Keratinocyte (primary cell): Measurements from ENCODE around the gene TSPAN18. TPM values are rescaled to one million over a fixed set of nuclear protein-coding genes. Genes with fewer than 3 reads are reported as not detected.

Experiments used
- DNase-seq: peaks from one replicate; pipeline ENCODE4 v3.0.0-alpha.2; 2011; ENCODE audit warnings: low read depth, missing footprints, low spot score
- FAIRE-seq: peaks from 2 replicates; lab custom pipeline; 2011; peaks lifted over from hg19 to GRCh38; lab: Jason Lieb, UNC
- H2AFZ ChIP-seq: 2 replicates; pipeline ENCODE4 v1.6.0; 2012; ENCODE audit warnings: low read length, control low read depth, inconsistent platforms; ENCODE audit not compliant: control insufficient read depth
- H3K27ac ChIP-seq: 2 replicates; pipeline ENCODE4 v1.5.1; 2011; ENCODE audit warnings: low read length; ENCODE audit not compliant: control insufficient read depth, insufficient read depth
- H3K27me3 ChIP-seq: 3 replicates; pipeline ENCODE4 v1.6.0; 2011; ENCODE audit warnings: low read length; ENCODE audit not compliant: control insufficient read depth, insufficient read depth; ENCODE audit errors: extremely low read depth
- H3K36me3 ChIP-seq, 2 experiments: 2 replicates in 1 of 2; 3 replicates in 1 of 2; pipeline ENCODE4 v1.5.1; 2011; ENCODE audit warnings: low read length in 2 of 2, mild to moderate bottlenecking in 1 of 2; ENCODE audit not compliant: control insufficient read depth in 2 of 2, insufficient read depth in 2 of 2; ENCODE audit errors: extremely low read depth in 1 of 2
- H3K4me1 ChIP-seq: 3 replicates; pipeline ENCODE4 v1.5.1; 2011; ENCODE audit warnings: low read length; ENCODE audit not compliant: control insufficient read depth, insufficient read depth; ENCODE audit errors: extremely low read depth
- H3K4me2 ChIP-seq: 3 replicates; pipeline ENCODE4 v1.6.0; 2011; ENCODE audit warnings: low read depth, low read length; ENCODE audit not compliant: control insufficient read depth, insufficient read depth; ENCODE audit errors: extremely low read depth
- H3K4me3 ChIP-seq, 3 experiments: fragments of 200-600 bp in 1 of 3; sonication (generic) in 1 of 3; 2 replicates in 2 of 3; 3 replicates in 1 of 3; pipeline ENCODE4 v1.5.1; 2011 to 2016; ENCODE audit warnings: low read length in 3 of 3, mild to moderate bottlenecking in 3 of 3, control low read depth in 2 of 3, inconsistent platforms in 1 of 3, low read depth in 1 of 3, mixed read lengths in 1 of 3, mixed run types in 1 of 3, moderate library complexity in 1 of 3; ENCODE audit not compliant: control insufficient read depth in 2 of 3, insufficient read depth in 2 of 3; ENCODE audit errors: extremely low read depth in 1 of 3
- H3K79me2 ChIP-seq: 2 replicates; pipeline ENCODE4 v1.6.0; 2012; ENCODE audit warnings: low read length; ENCODE audit not compliant: control insufficient read depth, insufficient read depth
- H3K9ac ChIP-seq: 3 replicates; pipeline ENCODE4 v1.6.0; 2011; ENCODE audit warnings: low read length; ENCODE audit not compliant: control insufficient read depth, insufficient read depth; ENCODE audit errors: extremely low read depth
- H3K9me1 ChIP-seq: 3 replicates; pipeline ENCODE4 v1.6.0; 2011; ENCODE audit warnings: low read length; ENCODE audit not compliant: control insufficient read depth, insufficient read depth; ENCODE audit errors: extremely low read depth
- H3K9me3 ChIP-seq: 2 replicates; pipeline ENCODE4 v1.5.1; 2012; ENCODE audit warnings: low read depth, low read length; ENCODE audit not compliant: control insufficient read depth
- H4K20me1 ChIP-seq: 3 replicates; pipeline ENCODE4 v1.6.0; 2011; ENCODE audit warnings: low read length; ENCODE audit not compliant: control insufficient read depth, insufficient read depth; ENCODE audit errors: extremely low read depth
- CTCF ChIP-seq, 3 experiments: IDR thresholded peaks in 1 of 3; conservative IDR thresholded peaks in 1 of 3; optimal IDR thresholded peaks in 1 of 3; 2 replicates in 2 of 3; 3 replicates in 1 of 3; pipeline versions ENCODE3 to v1.5.1; 2011; ENCODE audit warnings: low read length in 3 of 3, mild to moderate bottlenecking in 3 of 3, moderate library complexity in 2 of 3, control low read depth in 1 of 3, inconsistent platforms in 1 of 3; ENCODE audit not compliant: insufficient read depth in 2 of 3; ENCODE audit errors: extremely low read depth in 1 of 3
- EZH2 ChIP-seq: IDR thresholded peaks from one replicate; pipeline ENCODE4 v1.6.1; 2012; ENCODE audit warnings: inconsistent platforms, mild to moderate bottlenecking, low read length, moderate library complexity
- dilution Hi-C: fragments of 300-500 bp; cut with MboI; formaldehyde crosslinking; loops from one replicate; pipeline ENCODE4 v1.7.0; 2020; ENCODE audit warnings: low sequenced_read_pairs; ENCODE audit not compliant: extremely low pct_ligation_motif_present
- polyA plus RNA-seq, 5 experiments: library from polyadenylated mRNA; depleted of rRNA in 3 of 5; stranded (reverse) in 3 of 5; stranded (forward) in 1 of 5; unstranded in 1 of 5; fragments of >200 nt; gene quantifications; 1 replicate in 1 of 5; 2 replicates in 3 of 5; 3 replicates in 1 of 5; pipeline versions ENCODE4 v1.2.1 to v1.2.3, GENCODE V29; 2011 to 2012; ENCODE audit warnings: missing spikeins in 2 of 5, low read depth in 1 of 5, low replicate concordance in 1 of 5

The TSPAN18 gene
- polyA plus RNA-seq, 1 donor (not counting 4 experiments of a cell fraction or from before 2014, with no cell fraction given) = not detected

- no peak for TF ChIP-seq CTCF (optimal IDR thresholded peaks at IDR 0.05 in 1 of 3, IDR thresholded peaks at IDR 0.05 in 1 of 3, conservative IDR thresholded peaks at IDR 0.05 in 1 of 3; ENCODE audit: extremely low read depth in 1 of 3, insufficient read depth in 2 of 3, low read length in 3 of 3)
- no peak for TF ChIP-seq EZH2
- Histone ChIP-seq H3K36me3 (no peaks in the 10 kb centered on the region), H3K4me1 (no peaks in the 10 kb centered on the region), H3K27me3 (peaks cover 38% of the 10 kb centered on the region), H3K9me1 (no peaks in the 10 kb centered on the region), H3K27ac (no peak overlapping the region), H3K79me2 (no peaks in the 10 kb centered on the region), H3K9ac (no peak overlapping the region), H2AFZ (no peak overlapping the region), H3K4me3 (no peak overlapping the region), H3K9me3 (no peaks in the 10 kb centered on the region), H4K20me1 (peaks cover 4% of the 10 kb centered on the region), H3K4me2 (no peak overlapping the region)
- FAIRE-seq (no peak), DNase-seq (no peak)
- dilution Hi-C loops = no loop called here
Observed at GRCh38 chr11:44825058-44825785, 98.5 kb downstream of the TSPAN18 start.

GRCh38 chr11:44826922-44827643 lies 100.3 kb downstream of the TSPAN18 start:
- Histone ChIP-seq H3K79me2 (no peaks in the 10 kb centered on the region), H3K9me3 (no peaks in the 10 kb centered on the region), H3K27ac (no peak overlapping the region), H3K36me3 (no peaks in the 10 kb centered on the region), H3K4me3 (no peak overlapping the region), H3K4me2 (no peak overlapping the region), H3K9me1 (no peaks in the 10 kb centered on the region), H4K20me1 (peaks cover 4% of the 10 kb centered on the region), H2AFZ (no peak overlapping the region), H3K27me3 (peaks cover 31% of the 10 kb centered on the region), H3K4me1 (no peaks in the 10 kb centered on the region), H3K9ac (no peak overlapping the region)
- dilution Hi-C loops = no loop called here
- DNase-seq = no peak
- FAIRE-seq = no peak
- TF ChIP-seq CTCF (optimal IDR thresholded peaks at IDR 0.05 in 1 of 3, IDR thresholded peaks at IDR 0.05 in 1 of 3, conservative IDR thresholded peaks at IDR 0.05 in 1 of 3; ENCODE audit: extremely low read depth in 1 of 3, insufficient read depth in 2 of 3, low read length in 3 of 3) (no peak), EZH2 (no peak)
